Uterus (tissue), 2 donors: ENCODE data around the gene SSBP3.

Source experiments
- POLR2A ChIP-seq, 2 donors: fragments of 450-650 bp; IDR thresholded peaks; one replicate each; pipeline ENCODE4 v1.6.1; 2016; ENCODE audit warnings: antibody characterized with exemption in 2 of 2, mild to moderate bottlenecking in 1 of 2, moderate library complexity in 1 of 2
- TF ChIP-seq, protein P1 (sequence below), 4 experiments: fragments of 200-600 bp in 2 of 4; fragments of 450-650 bp in 2 of 4; sonication (generic) in 2 of 4; IDR thresholded peaks; one replicate each; pipeline ENCODE4 v1.5.1; 2016 to 2019; ENCODE audit warnings: antibody characterized with exemption in 4 of 4, mild to moderate bottlenecking in 2 of 4, moderate library complexity in 1 of 4

DNA sequence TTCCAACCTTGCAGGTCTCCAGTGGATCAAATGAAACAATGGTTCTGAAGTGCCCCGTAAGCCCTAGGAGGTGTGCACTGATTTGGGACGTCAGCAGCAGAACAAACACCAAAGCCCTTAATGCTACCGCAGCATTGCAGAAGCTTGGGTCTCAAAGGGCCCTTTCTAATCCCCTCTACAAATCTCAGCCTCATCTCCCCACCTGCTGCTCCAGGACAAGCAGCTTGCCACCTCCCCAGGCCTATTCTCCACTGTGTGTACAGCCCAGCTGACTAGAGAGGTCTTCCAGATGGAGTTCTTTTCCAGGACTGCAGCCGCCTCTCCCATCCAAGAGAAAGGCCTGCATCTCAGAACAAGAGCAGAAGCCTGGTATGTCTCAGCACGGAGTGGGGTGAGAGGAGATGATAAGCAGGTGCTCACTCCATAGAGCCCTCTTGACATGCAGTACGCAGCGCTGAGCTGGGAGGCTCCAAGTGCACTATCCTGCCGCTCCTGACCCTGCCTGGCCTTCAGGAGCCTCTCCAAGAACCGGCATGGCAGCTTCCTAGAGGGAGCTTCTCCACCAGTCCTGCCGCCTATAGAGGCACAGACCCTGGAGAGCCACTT, 160.0 kb downstream of the SSBP3 start:
- TF ChIP-seq, protein P1, sequence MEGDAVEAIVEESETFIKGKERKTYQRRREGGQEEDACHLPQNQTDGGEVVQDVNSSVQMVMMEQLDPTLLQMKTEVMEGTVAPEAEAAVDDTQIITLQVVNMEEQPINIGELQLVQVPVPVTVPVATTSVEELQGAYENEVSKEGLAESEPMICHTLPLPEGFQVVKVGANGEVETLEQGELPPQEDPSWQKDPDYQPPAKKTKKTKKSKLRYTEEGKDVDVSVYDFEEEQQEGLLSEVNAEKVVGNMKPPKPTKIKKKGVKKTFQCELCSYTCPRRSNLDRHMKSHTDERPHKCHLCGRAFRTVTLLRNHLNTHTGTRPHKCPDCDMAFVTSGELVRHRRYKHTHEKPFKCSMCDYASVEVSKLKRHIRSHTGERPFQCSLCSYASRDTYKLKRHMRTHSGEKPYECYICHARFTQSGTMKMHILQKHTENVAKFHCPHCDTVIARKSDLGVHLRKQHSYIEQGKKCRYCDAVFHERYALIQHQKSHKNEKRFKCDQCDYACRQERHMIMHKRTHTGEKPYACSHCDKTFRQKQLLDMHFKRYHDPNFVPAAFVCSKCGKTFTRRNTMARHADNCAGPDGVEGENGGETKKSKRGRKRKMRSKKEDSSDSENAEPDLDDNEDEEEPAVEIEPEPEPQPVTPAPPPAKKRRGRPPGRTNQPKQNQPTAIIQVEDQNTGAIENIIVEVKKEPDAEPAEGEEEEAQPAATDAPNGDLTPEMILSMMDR (IDR thresholded peaks at IDR 0.05): no peak
- TF ChIP-seq POLR2A (IDR thresholded peaks at IDR 0.05): no peak
